HepG2 (cell line): ENCODE measurements around the gene BACH2. TPM values are rescaled to one million over a fixed set of nuclear protein-coding genes. Genes with fewer than 3 reads are reported as not detected.
"Not testable (repeated sequence)": the region's sequence is repeated elsewhere in the genome, so short reads cannot be mapped to it uniquely, and the experiment has no call there.

Experiments
- ATAC-seq: fragments of 200-7000 bp; cut with Tn5 transposase; 3 replicates; pipeline ENCODE4 v1.9.1; 2020; ENCODE audit warnings: mild to moderate bottlenecking, moderate library complexity
- BruUV-seq: library from RNA; stranded (reverse); fragments of 400-500 nt; replicated peaks from 2 replicates; lab custom pipeline; 2021; lab: Mats Ljungman, UMichigan
- CTCF ChIA-PET: fragments of 300-600 bp; formaldehyde crosslinking; extraction: SDS; loops from one replicate; lab custom pipeline; 2021; ENCODE audit warnings: low total read pairs, inconsistent platforms, low intra/inter-chr PET ratio; lab: Yijun Ruan, JAX
- POLR2A ChIA-PET: fragments of 350-600 bp; sonication (Branson Sonifier 250); formaldehyde crosslinking; loops from one replicate; lab custom pipeline; 2020; ENCODE audit warnings: antibody characterized with exemption, inconsistent platforms; lab: Yijun Ruan, JAX
- DNase-seq: peaks from one replicate; pipeline ENCODE4 v3.0.0-alpha.2; 2015; ENCODE audit warnings: low spot score
- FAIRE-seq: peaks from 3 replicates; lab custom pipeline; 2011; peaks lifted over from hg19 to GRCh38; lab: Jason Lieb, UNC
- H2AFZ ChIP-seq: one replicate; pipeline ENCODE4 v1.6.1; 2011; ENCODE audit warnings: low read length, inconsistent platforms
- H3K27ac ChIP-seq: fragments of 300-600 bp; 3 replicates; pipeline ENCODE4 v1.8.0; 2011; ENCODE audit warnings: mixed run types, mild to moderate bottlenecking, mixed read lengths, low read length, inconsistent platforms; ENCODE audit not compliant: insufficient read depth; ENCODE audit errors: extremely low read length
- H3K27me3 ChIP-seq, 2 experiments: fragments of 200-600 bp in 1 of 2; 2 replicates in 1 of 2; 3 replicates in 1 of 2; pipeline versions ENCODE4 v1.6.0 to v1.8.0; 2011; ENCODE audit warnings: low read length in 2 of 2, mild to moderate bottlenecking in 2 of 2, moderate library complexity in 2 of 2, inconsistent platforms in 1 of 2; ENCODE audit not compliant: insufficient read depth in 2 of 2, control insufficient read depth in 1 of 2
- H3K36me3 ChIP-seq, 2 experiments: fragments of 200-600 bp in 1 of 2; replicated peaks in 1 of 2; 2 replicates in 1 of 2; 3 replicates in 1 of 2; pipeline versions ENCODE4 v1.5.1 to v1.8.0; 2011; ENCODE audit warnings: low read length in 2 of 2, inconsistent platforms in 1 of 2; ENCODE audit not compliant: insufficient read depth in 2 of 2, control insufficient read depth in 1 of 2
- H3K4me1 ChIP-seq: 2 replicates; pipeline ENCODE4 v1.5.1; 2012; ENCODE audit warnings: low read length, inconsistent platforms; ENCODE audit not compliant: insufficient read depth
- H3K4me2 ChIP-seq: 2 replicates; pipeline ENCODE4 v1.6.0; 2011; ENCODE audit warnings: low read depth, low read length, inconsistent platforms
- H3K4me3 ChIP-seq, 3 experiments: fragments of 200-600 bp in 1 of 3; sonication (generic), shearing (Covaris generic) in 1 of 3; replicated peaks in 1 of 3; 2 replicates each; pipeline ENCODE4 v1.5.1; 2011 to 2016; ENCODE audit warnings: low read length in 3 of 3, inconsistent platforms in 2 of 3, low read depth in 2 of 3, mild to moderate bottlenecking in 2 of 3, control low read depth in 1 of 3, mixed read lengths in 1 of 3; ENCODE audit not compliant: insufficient read depth in 1 of 3
- H3K79me2 ChIP-seq: one replicate; pipeline ENCODE4 v1.6.1; 2011; ENCODE audit warnings: low read length, inconsistent platforms; ENCODE audit not compliant: insufficient read depth
- H3K9ac ChIP-seq: 2 replicates; pipeline ENCODE4 v1.6.0; 2011; ENCODE audit warnings: mild to moderate bottlenecking, low read depth, low read length, inconsistent platforms; ENCODE audit not compliant: insufficient read depth
- H3K9me3 ChIP-seq: 2 replicates; pipeline ENCODE4 v1.5.1; 2012; ENCODE audit warnings: mild to moderate bottlenecking, low read length
- H4K20me1 ChIP-seq: 2 replicates; pipeline ENCODE4 v1.6.0; 2011; ENCODE audit warnings: inconsistent platforms, mild to moderate bottlenecking, low read length, moderate library complexity; ENCODE audit not compliant: insufficient read depth
- CCDC6 ChIP-seq: sonication (generic); formaldehyde crosslinking; IDR thresholded peaks from 2 replicates; pipeline ENCODE4 v1.8.1; 2022; ENCODE audit warnings: mild to moderate bottlenecking, missing genetic modification reagents, moderate library complexity
- U2AF2 ChIP-seq: fragments of 200-400 bp; formaldehyde crosslinking; IDR thresholded peaks from 2 replicates; pipeline ENCODE4 v1.6.1; 2017; ENCODE audit warnings: low read depth, mild to moderate bottlenecking, low read length
- ZBTB21 ChIP-seq: sonication (generic); formaldehyde crosslinking; IDR thresholded peaks from 2 replicates; pipeline ENCODE4 v1.4.0; 2020; ENCODE audit warnings: missing genetic modification reagents
- ZNF7 ChIP-seq: IDR thresholded peaks from 2 replicates; pipeline ENCODE4 v1.6.1; 2016; ENCODE audit warnings: missing biosample characterization, missing genetic modification reagents
- WGBS: methylation state at CpG from one replicate; pipeline ENCODE4 v1.1.6; 2017; ENCODE audit warnings: low lambda C conversion rate; 5-methylcytosine and 5-hydroxymethylcytosine counted together
- in situ Hi-C: cut with HindIII; loops from 2 replicates; pipeline ENCODE4 v1.10.0; 2017; ENCODE audit warnings: low pct_unique_long_range_greater_than_20kb; ENCODE audit not compliant: extremely low pct_ligation_motif_present
- intact Hi-C: fragments of 100-400 bp; cut with micrococcal nuclease; formaldehyde crosslinking; loops from one replicate; pipeline ENCODE4 v1.10.0; 2022; ENCODE audit not compliant: unreplicated experiment
- polyA plus RNA-seq, 8 experiments: library from polyadenylated mRNA; depleted of rRNA in 3 of 8; stranded (reverse) in 7 of 8; unstranded in 1 of 8; fragments of >200 nt; fragmentation: Illumina TruSeq in 4 of 8; extraction: Trizol in 4 of 8; gene quantifications; 2 replicates each; pipeline versions ENCODE4 v1.2.1 to v1.2.3, GENCODE V29; 2011 to 2016; ENCODE audit warnings: low read depth in 4 of 8, missing spikeins in 1 of 8, mixed read lengths in 1 of 8; ENCODE audit not compliant: insufficient read depth in 1 of 8
- total RNA-seq, 5 experiments: library from RNA; depleted of rRNA; stranded (reverse); fragments of >200 nt; fragmentation: Illumina TruSeq; extraction: Trizol; gene quantifications; 2 replicates each; pipeline ENCODE4 v1.2.3, GENCODE V29; 2016; ENCODE audit warnings: low read depth in 1 of 5

The BACH2 gene
- total and polyA plus RNA-seq, 2 of the 13 experiments (the other 11 are each of a cell fraction or from before 2014, with no cell fraction given): 0.01 TPM; not detected in 1

GRCh38 chr6:90135667-90136066 lies 161.0 kb downstream of the BACH2 start (continued):
- TF ChIP-seq ZNF7 (no peak), U2AF2 (no peak)
- TF ChIP-seq, all 625 proteins: peak for 2

GRCh38 chr6:90133664-90134063 lies 163.0 kb downstream of the BACH2 start:
- POLR2A ChIA-PET, DNase-seq, H3K79me2 ChIP-seq, ATAC-seq, H4K20me1 ChIP-seq, H3K4me3 ChIP-seq, H3K4me2 ChIP-seq, H3K27me3 ChIP-seq, H3K9ac ChIP-seq, FAIRE-seq, CTCF ChIA-PET, intact Hi-C loops, in situ Hi-C loops, H3K36me3 ChIP-seq, BruUV-seq, H3K9me3 ChIP-seq, H3K4me1 ChIP-seq, H3K27ac ChIP-seq, H2AFZ ChIP-seq: not testable (repeated sequence)
- 31% methylated on average over 3 of the region's 3 CpGs for WGBS

GRCh38 chr6:90131614-90132423 lies 164.8 kb downstream of the BACH2 start:
- Histone ChIP-seq H3K27me3 (no peaks in the 10 kb centered on the region; a peak in 1 of 5 replicates), H3K4me1 (no peaks in the 10 kb centered on the region), H3K9ac (no peak overlapping the region), H3K36me3 (no peaks in the 10 kb centered on the region), H3K79me2 (no peaks in the 10 kb centered on the region), H3K27ac (no peak overlapping the region), H4K20me1 (no peaks in the 10 kb centered on the region), H2AFZ (no peak overlapping the region), H3K4me3 (no peak overlapping the region), H3K4me2 (no peak overlapping the region), H3K9me3 (no peaks in the 10 kb centered on the region)
- ATAC-seq: no peak
- intact Hi-C loops: no loop called here
- 3% methylated on average over 7 of the region's 7 CpGs for WGBS
- FAIRE-seq: no peak
- no peak for DNase-seq
- no TSS peak for BruUV-seq
- POLR2A ChIA-PET: no interaction called here
- in situ Hi-C loops: no loop called here
- TF ChIP-seq CCDC6 (CRISPR knock-in tag) (no peak), ZBTB21 (CRISPR knock-in tag) (no peak)
- CTCF ChIA-PET: no interaction called here
